Astrocyte (in vitro differentiated cells and primary cell): Measurements from ENCODE around the gene ZNF565. TPM values are rescaled to one million over a fixed set of nuclear protein-coding genes. Genes with fewer than 3 reads are reported as not detected.

Experiments
- DNase-seq: peaks from one replicate; pipeline ENCODE4 v3.0.0-alpha.2; 2010; ENCODE audit warnings: low read depth
- FAIRE-seq: peaks from 2 replicates; lab custom pipeline; 2011; peaks lifted over from hg19 to GRCh38; lab: Jason Lieb, UNC
- H2AFZ ChIP-seq: 2 replicates; pipeline ENCODE4 v1.6.0; 2012; ENCODE audit warnings: low read depth, low read length, inconsistent platforms
- H3K27ac ChIP-seq: 2 replicates; pipeline ENCODE4 v1.5.1; 2011; ENCODE audit warnings: low read depth, low read length, inconsistent platforms
- H3K27me3 ChIP-seq: 2 replicates; pipeline ENCODE4 v1.6.0; 2011; ENCODE audit warnings: low read length, inconsistent platforms; ENCODE audit not compliant: insufficient read depth
- H3K36me3 ChIP-seq: 2 replicates; pipeline ENCODE4 v1.5.1; 2011; ENCODE audit warnings: low read length, inconsistent platforms; ENCODE audit not compliant: insufficient read depth
- H3K4me1 ChIP-seq: 2 replicates; pipeline ENCODE4 v1.5.1; 2011; ENCODE audit warnings: low read length, inconsistent platforms; ENCODE audit not compliant: insufficient read depth
- H3K4me2 ChIP-seq: 2 replicates; pipeline ENCODE4 v1.6.0; 2012; ENCODE audit warnings: low read length, inconsistent platforms
- H3K4me3 ChIP-seq: 2 replicates; pipeline ENCODE4 v1.5.1; 2011; ENCODE audit warnings: low read depth, mild to moderate bottlenecking, low read length, inconsistent platforms; ENCODE audit not compliant: insufficient read depth
- H3K79me2 ChIP-seq: 2 replicates; pipeline ENCODE4 v1.6.0; 2012; ENCODE audit warnings: mild to moderate bottlenecking, low read length, inconsistent platforms; ENCODE audit not compliant: insufficient read depth
- H3K9ac ChIP-seq: 2 replicates; pipeline ENCODE4 v1.6.0; 2012; ENCODE audit warnings: mild to moderate bottlenecking, low read length, inconsistent platforms
- H3K9me3 ChIP-seq: 2 replicates; pipeline ENCODE4 v1.5.1; 2012; ENCODE audit warnings: low read depth, mild to moderate bottlenecking, low read length, inconsistent platforms; ENCODE audit not compliant: insufficient read depth
- H4K20me1 ChIP-seq: 2 replicates; pipeline ENCODE4 v1.6.0; 2012; ENCODE audit warnings: low read length, inconsistent platforms; ENCODE audit not compliant: insufficient read depth
- H3K27ac Mint-ChIP-seq: one replicate; pipeline ENCODE4 v1.8.0; 2021; ENCODE audit warnings: mild to moderate bottlenecking, mixed read lengths; ENCODE audit not compliant: unreplicated experiment
- H3K27me3 Mint-ChIP-seq: one replicate; pipeline ENCODE4 v1.8.0; 2021; ENCODE audit warnings: low read depth, mixed read lengths; ENCODE audit not compliant: unreplicated experiment
- H3K36me3 Mint-ChIP-seq: one replicate; pipeline ENCODE4 v1.8.0; 2021; ENCODE audit warnings: low read depth, mixed read lengths; ENCODE audit not compliant: unreplicated experiment
- H3K4me1 Mint-ChIP-seq: one replicate; pipeline ENCODE4 v1.8.0; 2021; ENCODE audit warnings: low read depth, mixed read lengths; ENCODE audit not compliant: unreplicated experiment
- H3K4me3 Mint-ChIP-seq: one replicate; pipeline ENCODE4 v1.8.0; 2021; ENCODE audit warnings: mild to moderate bottlenecking, moderate library complexity, mixed read lengths; ENCODE audit not compliant: unreplicated experiment
- H3K9me3 Mint-ChIP-seq: one replicate; pipeline ENCODE4 v1.8.0; 2021; ENCODE audit warnings: mild to moderate bottlenecking, mixed read lengths; ENCODE audit not compliant: unreplicated experiment
- CTCF ChIP-seq: IDR thresholded peaks from 2 replicates; pipeline ENCODE4 v1.5.1; 2011; ENCODE audit warnings: low read depth, mild to moderate bottlenecking, inconsistent platforms, low read length, moderate library complexity; ENCODE audit not compliant: insufficient read depth
- EZH2 ChIP-seq: IDR thresholded peaks from 2 replicates; pipeline ENCODE4 v1.6.1; 2012; ENCODE audit warnings: mild to moderate bottlenecking, low read length, inconsistent platforms; ENCODE audit not compliant: insufficient read depth
- total RNA-seq: library from RNA; stranded (reverse); gene quantifications from 2 replicates; pipeline ENCODE4 v1.2.1, GENCODE V29; 2021

ZNF565 gene
- total RNA-seq, 1 donor from 2014 or later, result 6.5 TPM

GRCh38 chr19:36140304-36141038 lies 74.0 kb downstream of the ZNF565 start:
- TF ChIP-seq CTCF, result no peak
- no peak for TF ChIP-seq EZH2
- Mint-ChIP-seq H3K27ac (peak overlapping the region; percentile 98), H3K4me1 (peaks cover 6% of the 10 kb centered on the region), H3K36me3 (peaks cover 14% of the 10 kb centered on the region), H3K9me3 (peaks cover 3% of the 10 kb centered on the region), H3K4me3 (peak overlapping the region; percentile 98), H3K27me3 (no peaks in the 10 kb centered on the region)
- DNase-seq (peak; percentile 67), FAIRE-seq (no peak)
- H3K9me3 ChIP-seq, result no peaks in the 10 kb centered on the region
- peaks cover 18% of the 10 kb centered on the region for H3K36me3 ChIP-seq
- H3K4me3 ChIP-seq, result peak overlapping the region; percentile 90
- H3K9ac ChIP-seq, result peak overlapping the region; percentile 98
- H3K4me1 ChIP-seq, result peaks cover 15% of the 10 kb centered on the region
- H3K27me3 ChIP-seq, result no peaks in the 10 kb centered on the region
- H4K20me1 ChIP-seq, result peaks cover 32% of the 10 kb centered on the region
- peak overlapping the region; percentile 97 for H3K27ac ChIP-seq
- peak overlapping the region; percentile 51 for H2AFZ ChIP-seq
- peak overlapping the region; percentile 95 for H3K4me2 ChIP-seq
- peaks cover 43% of the 10 kb centered on the region for H3K79me2 ChIP-seq

GRCh38 chr19:36139473-36140303 lies 74.8 kb downstream of the ZNF565 start, which contains the start of gene CAPNS1:
Gene CAPNS1, plus strand, starts transcription at chr19:36140066. Its CDS starts 946 bp downstream, at chr19:36141012.
- Histone ChIP-seq H3K4me2 (peak within 1 kb of the TSS; percentile 95), H3K4me3 (peak within 1 kb of the TSS; percentile 90), H2AFZ (peak within 1 kb of the TSS; percentile 78), H3K27ac (peak within 1 kb of the TSS; percentile 97), H3K36me3 (peaks cover 14% of the 10 kb centered on the region), H4K20me1 (peaks cover 25% of the 10 kb centered on the region), H3K27me3 (no peaks in the 10 kb centered on the region), H3K9ac (peak within 1 kb of the TSS; percentile 98), H3K4me1 (peaks cover 15% of the 10 kb centered on the region), H3K79me2 (peaks cover 38% of the 10 kb centered on the region), H3K9me3 (no peaks in the 10 kb centered on the region)
- H3K4me3 Mint-ChIP-seq, result peak within 1 kb of the TSS; percentile 98
- DNase-seq (peak; percentile 79), FAIRE-seq (no peak)
- H3K9me3 Mint-ChIP-seq, result peaks cover 3% of the 10 kb centered on the region
- peaks cover 6% of the 10 kb centered on the region for H3K4me1 Mint-ChIP-seq
- H3K36me3 Mint-ChIP-seq, result peaks cover 13% of the 10 kb centered on the region
- H3K27ac Mint-ChIP-seq, result peak within 1 kb of the TSS; percentile 98
- no peak for TF ChIP-seq CTCF
- TF ChIP-seq EZH2, result no peak
- H3K27me3 Mint-ChIP-seq, result no peaks in the 10 kb centered on the region
